CD4-positive, alpha-beta T cell (primary cell): ENCODE measurements around the gene RNF141. TPM values are rescaled to one million over a fixed set of nuclear protein-coding genes. Genes with fewer than 3 reads are reported as not detected.

ENCODE experiments used
- ATAC-seq: fragments of 200-7000 bp; cut with Tn5 transposase; one replicate; pipeline ENCODE4 v1.10.0; 2022; ENCODE audit warnings: mild to moderate bottlenecking; ENCODE audit not compliant: poor library complexity
- CTCF ChIA-PET: fragments of 350-600 bp; sonication (Branson Sonifier 250); formaldehyde crosslinking; loops from one replicate; lab custom pipeline; 2021; ENCODE audit warnings: antibody characterized with exemption, inconsistent platforms; lab: Charles Lee
- POLR2A ChIA-PET: fragments of 350-600 bp; sonication (Branson Sonifier 250); formaldehyde crosslinking; loops from one replicate; lab custom pipeline; 2021; ENCODE audit warnings: antibody characterized with exemption, inconsistent platforms; lab: Charles Lee
- DNase-seq, 14 experiments: peaks; one replicate each; pipeline ENCODE4 v3.0.0-alpha.2; 2013 to 2020; ENCODE audit warnings: mixed read lengths in 2 of 14
- H3K27ac ChIP-seq, 2 donors: one replicate each; pipeline versions ENCODE4 v1.5.1 to v1.7.0; 2013; ENCODE audit warnings: low read length in 2 of 2, low read depth in 1 of 2, mild to moderate bottlenecking in 1 of 2
- H3K27me3 ChIP-seq, 2 experiments: 1 replicate in 1 of 2; 2 replicates in 1 of 2; pipeline versions ENCODE4 v1.6.1 to v1.7.0; 2013; ENCODE audit warnings: low read length in 2 of 2, control low read depth in 1 of 2, mild to moderate bottlenecking in 1 of 2, moderate library complexity in 1 of 2; ENCODE audit not compliant: insufficient read depth in 2 of 2, control insufficient read depth in 1 of 2
- H3K36me3 ChIP-seq: one replicate; pipeline ENCODE4 v1.6.1; 2013; ENCODE audit warnings: low read length, control low read depth; ENCODE audit not compliant: insufficient read depth
- H3K4me1 ChIP-seq: one replicate; pipeline ENCODE4 v1.6.1; 2013; ENCODE audit warnings: low read length, control low read depth; ENCODE audit not compliant: insufficient read depth
- H3K4me3 ChIP-seq: one replicate; pipeline ENCODE4 v1.5.1; 2013; ENCODE audit warnings: mild to moderate bottlenecking, low read length, moderate library complexity
- H3K9me3 ChIP-seq, 2 experiments: 1 replicate in 1 of 2; 2 replicates in 1 of 2; pipeline versions ENCODE4 v1.6.1 to v1.7.0; 2013; ENCODE audit warnings: low read length in 2 of 2, mild to moderate bottlenecking in 2 of 2, control low read depth in 1 of 2, moderate library complexity in 1 of 2; ENCODE audit not compliant: control insufficient read depth in 1 of 2, insufficient read depth in 1 of 2
- H3K27ac Mint-ChIP-seq: one replicate; pipeline ENCODE4 v1.8.0; 2020; ENCODE audit warnings: mixed read lengths
- H3K27me3 Mint-ChIP-seq: one replicate; pipeline ENCODE4 v1.8.0; 2021; ENCODE audit warnings: mixed read lengths
- H3K36me3 Mint-ChIP-seq: one replicate; pipeline ENCODE4 v1.8.0; 2021; ENCODE audit warnings: low read depth, mixed read lengths
- H3K4me1 Mint-ChIP-seq: one replicate; pipeline ENCODE4 v1.8.0; 2021; ENCODE audit warnings: low read depth, mixed read lengths
- H3K4me3 Mint-ChIP-seq: one replicate; pipeline ENCODE4 v1.8.0; 2020; ENCODE audit warnings: mild to moderate bottlenecking, mixed read lengths
- H3K9me3 Mint-ChIP-seq: one replicate; pipeline ENCODE4 v1.8.0; 2020; ENCODE audit warnings: mixed read lengths
- intact Hi-C, 2 experiments: fragments of 100-400 bp; cut with DNase I in 1 of 2; cut with micrococcal nuclease in 1 of 2; formaldehyde crosslinking; loops; one replicate each; pipeline versions ENCODE4 v1.15.1 to v1.9.0; 2023 to 2025; cut with DNase I, micrococcal nuclease
- total RNA-seq, 174 experiments: library from RNA in 2 of 174; stranded (reverse) in 2 of 174; gene quantifications; one replicate each; pipeline ENCODE4 v1.2.3 and lab custom pipeline; 2021 to 2026
- TF ChIP-seq, protein P1 (sequence below): fragments of 200-600 bp; IDR thresholded peaks from one replicate; pipeline ENCODE4 v1.8.0; 2022; ENCODE audit warnings: antibody characterized with exemption, mild to moderate bottlenecking

Gene RNF141
- total RNA-seq, 2 experiments from 2014 or later: 18.0 to 19.0 TPM

- Mint-ChIP-seq H3K9me3 (peaks cover 7% of the 10 kb centered on the region), H3K4me3 (no peak overlapping the region), H3K36me3 (no peaks in the 10 kb centered on the region), H3K27me3 (peaks cover 8% of the 10 kb centered on the region), H3K4me1 (no peaks in the 10 kb centered on the region), H3K27ac (no peak overlapping the region)
- peaks cover 0 to 7% of the 10 kb centered on the region in 2 experiments for H3K9me3 ChIP-seq
- H3K27me3 ChIP-seq: peaks cover 0 to 7% of the 10 kb centered on the region in 2 experiments
- H3K4me1 ChIP-seq: no peaks in the 10 kb centered on the region
- H3K36me3 ChIP-seq: no peaks in the 10 kb centered on the region
- CTCF ChIA-PET: no interaction called here
- intact Hi-C loops: no loop called here
- H3K4me3 ChIP-seq: no peak overlapping the region
- ATAC-seq (no peak), DNase-seq (no peak)
- POLR2A ChIA-PET: no interaction called here
- TF ChIP-seq, protein P1, sequence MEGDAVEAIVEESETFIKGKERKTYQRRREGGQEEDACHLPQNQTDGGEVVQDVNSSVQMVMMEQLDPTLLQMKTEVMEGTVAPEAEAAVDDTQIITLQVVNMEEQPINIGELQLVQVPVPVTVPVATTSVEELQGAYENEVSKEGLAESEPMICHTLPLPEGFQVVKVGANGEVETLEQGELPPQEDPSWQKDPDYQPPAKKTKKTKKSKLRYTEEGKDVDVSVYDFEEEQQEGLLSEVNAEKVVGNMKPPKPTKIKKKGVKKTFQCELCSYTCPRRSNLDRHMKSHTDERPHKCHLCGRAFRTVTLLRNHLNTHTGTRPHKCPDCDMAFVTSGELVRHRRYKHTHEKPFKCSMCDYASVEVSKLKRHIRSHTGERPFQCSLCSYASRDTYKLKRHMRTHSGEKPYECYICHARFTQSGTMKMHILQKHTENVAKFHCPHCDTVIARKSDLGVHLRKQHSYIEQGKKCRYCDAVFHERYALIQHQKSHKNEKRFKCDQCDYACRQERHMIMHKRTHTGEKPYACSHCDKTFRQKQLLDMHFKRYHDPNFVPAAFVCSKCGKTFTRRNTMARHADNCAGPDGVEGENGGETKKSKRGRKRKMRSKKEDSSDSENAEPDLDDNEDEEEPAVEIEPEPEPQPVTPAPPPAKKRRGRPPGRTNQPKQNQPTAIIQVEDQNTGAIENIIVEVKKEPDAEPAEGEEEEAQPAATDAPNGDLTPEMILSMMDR: no peak
- no peak overlapping the region for H3K27ac ChIP-seq
Measured at GRCh38 chr11:10551845-10552352, 10.9 kb upstream of the RNF141 start.

GRCh38 chr11:10551290-10551592, 10.3 kb upstream of the RNF141 start:
- POLR2A ChIA-PET: no interaction called here
- H3K4me1 Mint-ChIP-seq: no peaks in the 10 kb centered on the region
- CTCF ChIA-PET: no interaction called here

GRCh38 chr11:10550503-10551289, 9.7 kb upstream of the RNF141 start:
- no peaks in the 10 kb centered on the region for H3K36me3 ChIP-seq
- H3K27me3 Mint-ChIP-seq: peaks cover 8% of the 10 kb centered on the region
- ChIA-PET CTCF (no interaction called here), POLR2A (no interaction called here)
- H3K9me3 ChIP-seq: peaks cover 0 to 7% of the 10 kb centered on the region in 2 experiments
- no peaks in the 10 kb centered on the region for H3K36me3 Mint-ChIP-seq
- no peak overlapping the region for H3K27ac Mint-ChIP-seq
- H3K9me3 Mint-ChIP-seq: peaks cover 7% of the 10 kb centered on the region
- TF ChIP-seq, protein P1: no peak
- no peak overlapping the region for H3K4me3 Mint-ChIP-seq
- intact Hi-C loops: no loop called here
- H3K4me1 Mint-ChIP-seq: no peaks in the 10 kb centered on the region
- H3K4me3 ChIP-seq: no peak overlapping the region
- H3K27me3 ChIP-seq: peaks cover 0 to 5% of the 10 kb centered on the region in 2 experiments
- H3K4me1 ChIP-seq: no peaks in the 10 kb centered on the region
- DNase-seq: no peak
- H3K27ac ChIP-seq: no peak overlapping the region
- ATAC-seq: no peak

More at GRCh38 chr11:10551290-10551592, 10.3 kb upstream of the RNF141 start:
- Histone ChIP-seq H3K27ac (no peak overlapping the region), H3K4me3 (no peak overlapping the region), H3K36me3 (no peaks in the 10 kb centered on the region), H3K9me3 (peaks cover 0 to 7% of the 10 kb centered on the region in 2 experiments), H3K27me3 (peaks cover 0 to 5% of the 10 kb centered on the region in 2 experiments), H3K4me1 (no peaks in the 10 kb centered on the region)
- DNase-seq (no peak), ATAC-seq (no peak)
- Mint-ChIP-seq H3K4me3 (no peak overlapping the region), H3K27me3 (peaks cover 8% of the 10 kb centered on the region), H3K36me3 (no peaks in the 10 kb centered on the region), H3K27ac (no peak overlapping the region), H3K9me3 (peaks cover 7% of the 10 kb centered on the region)
- intact Hi-C loops: no loop called here
- TF ChIP-seq, protein P1: no peak
